Glomerular visceral epithelial cell (primary cell): Measurements from ENCODE around the gene DCXR.

Source experiments
- DNase-seq: peaks from one replicate; pipeline ENCODE4 v3.0.0-alpha.2; 2016; ENCODE audit errors: extremely low spot score

The DCXR gene

DNA sequence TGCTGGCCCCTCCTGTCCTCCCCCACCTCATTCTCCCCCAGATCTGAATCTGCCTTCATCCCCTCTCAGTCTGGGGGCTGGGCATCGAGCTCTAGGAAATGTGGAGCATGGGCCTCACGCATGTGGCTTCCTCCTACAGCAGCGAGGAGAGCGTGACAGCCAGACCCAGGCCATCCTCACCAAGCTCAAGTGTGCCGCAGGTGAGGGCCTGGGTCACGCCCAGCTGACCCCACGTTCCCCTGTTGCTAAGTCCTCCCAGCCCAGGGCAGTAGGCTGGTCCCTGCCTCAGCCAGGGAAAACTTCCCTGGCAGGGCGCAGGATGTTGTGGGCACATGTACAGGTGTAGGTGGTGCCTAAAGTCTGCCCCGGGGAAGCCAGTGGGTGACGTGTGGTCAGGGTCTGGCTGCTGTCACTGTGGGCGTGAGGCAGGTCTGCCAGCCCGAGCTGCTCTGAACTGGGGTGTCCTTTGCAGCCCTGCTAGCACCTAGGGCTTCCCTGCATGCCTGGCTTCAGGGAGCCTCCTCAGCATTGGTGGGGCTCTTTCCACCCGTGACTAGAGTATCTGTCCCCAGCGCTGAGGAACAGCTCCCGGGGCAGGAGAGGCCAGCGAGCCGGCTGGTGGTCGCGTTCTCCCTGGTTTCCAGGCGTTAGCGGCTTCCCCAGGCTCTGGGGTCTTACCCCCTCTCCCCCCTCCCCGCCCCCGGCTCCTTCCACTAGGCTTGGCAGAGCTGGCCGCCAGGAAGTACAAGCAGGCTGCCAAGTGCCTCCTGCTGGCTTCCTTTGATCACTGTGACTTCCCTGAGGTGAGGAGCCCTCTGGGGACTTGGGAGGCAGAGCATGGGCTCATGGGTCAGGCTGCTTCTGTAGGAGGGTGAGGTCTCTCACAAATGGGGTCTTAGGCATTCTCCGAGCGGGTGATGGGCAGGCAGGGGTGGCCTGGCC, 17.8 kb upstream of the DCXR start:
- DNase-seq, result no peak

DNA sequence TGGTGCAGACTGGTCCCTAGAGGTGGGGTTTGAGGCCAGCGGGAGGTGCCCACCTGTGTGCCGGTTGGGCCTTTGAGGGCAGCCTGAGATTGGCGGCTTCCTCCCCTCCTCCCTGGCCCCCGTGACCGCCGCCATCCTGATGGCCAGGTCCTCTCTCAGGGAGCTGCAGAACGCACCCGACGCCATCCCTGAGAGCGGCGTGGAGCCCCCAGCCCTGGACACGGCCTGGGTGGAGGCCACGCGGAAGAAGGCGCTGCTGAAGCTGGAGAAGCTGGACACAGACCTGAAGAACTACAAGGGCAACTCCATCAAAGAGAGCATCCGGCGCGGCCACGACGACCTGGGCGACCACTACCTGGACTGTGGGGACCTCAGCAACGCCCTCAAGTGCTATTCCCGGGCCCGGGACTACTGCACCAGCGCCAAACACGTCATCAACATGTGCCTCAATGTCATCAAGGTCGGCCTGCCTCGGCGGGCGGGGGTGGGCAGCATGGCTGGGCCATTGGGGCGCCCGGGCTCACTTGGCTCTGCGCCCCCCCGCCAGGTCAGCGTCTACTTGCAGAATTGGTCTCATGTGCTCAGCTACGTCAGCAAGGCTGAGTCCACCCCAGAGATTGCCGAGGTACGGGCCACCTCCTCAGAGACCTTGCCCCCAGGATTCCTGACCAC, 17.0 kb upstream of the DCXR start:
- DNase-seq, result no peak

DNA sequence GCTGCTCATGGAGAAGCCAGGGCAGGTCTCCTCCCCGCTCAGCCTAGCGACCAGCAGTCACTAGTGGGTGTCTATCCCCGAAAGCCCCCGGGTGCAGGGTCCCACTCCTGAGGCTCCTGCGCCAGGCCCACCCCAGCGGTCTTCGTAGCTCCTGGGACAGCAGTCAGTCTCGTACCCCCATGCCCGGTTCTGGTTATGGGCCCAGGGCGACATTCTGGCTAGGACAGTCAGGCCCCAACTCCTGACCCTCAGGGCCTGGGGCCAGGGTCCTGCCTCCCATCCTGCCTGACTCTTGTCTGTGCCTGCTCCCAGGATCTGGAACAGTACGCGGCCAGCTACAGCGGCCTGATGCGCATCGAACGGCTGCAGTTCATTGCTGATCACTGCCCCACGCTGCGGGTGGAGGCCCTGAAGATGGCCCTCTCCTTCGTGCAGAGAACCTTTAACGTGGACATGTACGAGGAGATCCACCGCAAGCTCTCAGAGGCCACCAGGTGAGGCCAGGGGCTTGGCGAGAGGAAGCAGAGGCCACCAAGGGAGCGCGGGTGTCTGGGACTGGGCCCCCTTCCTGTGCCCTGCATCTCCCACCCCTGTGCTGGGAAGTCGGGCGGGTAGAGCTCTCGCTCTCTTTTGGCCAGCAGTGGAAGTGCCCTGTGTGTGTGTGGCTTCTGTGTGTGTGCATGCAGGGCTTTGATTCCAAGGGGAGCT, 16.2 kb upstream of the DCXR start:
- no peak for DNase-seq

DNA sequence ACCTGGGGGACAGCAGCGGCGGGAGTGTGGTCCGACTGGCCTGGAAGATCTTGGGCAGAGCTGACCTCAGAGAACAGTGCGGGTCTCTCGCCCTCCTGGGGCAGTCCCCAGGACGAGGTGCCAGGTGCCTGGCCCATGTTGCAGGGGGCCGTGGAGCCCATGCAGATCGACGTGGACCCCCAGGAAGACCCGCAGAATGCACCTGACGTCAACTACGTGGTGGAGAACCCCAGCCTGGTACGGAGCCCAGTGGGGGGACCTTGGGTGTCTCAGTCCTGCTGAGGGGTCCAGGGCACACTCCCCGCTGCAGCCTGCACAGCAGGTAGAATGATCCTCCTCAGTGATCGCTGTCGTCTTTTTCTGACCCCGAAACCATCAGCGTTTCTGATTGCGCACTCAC, 15.6 kb upstream of the DCXR start:
- no peak for DNase-seq

DNA sequence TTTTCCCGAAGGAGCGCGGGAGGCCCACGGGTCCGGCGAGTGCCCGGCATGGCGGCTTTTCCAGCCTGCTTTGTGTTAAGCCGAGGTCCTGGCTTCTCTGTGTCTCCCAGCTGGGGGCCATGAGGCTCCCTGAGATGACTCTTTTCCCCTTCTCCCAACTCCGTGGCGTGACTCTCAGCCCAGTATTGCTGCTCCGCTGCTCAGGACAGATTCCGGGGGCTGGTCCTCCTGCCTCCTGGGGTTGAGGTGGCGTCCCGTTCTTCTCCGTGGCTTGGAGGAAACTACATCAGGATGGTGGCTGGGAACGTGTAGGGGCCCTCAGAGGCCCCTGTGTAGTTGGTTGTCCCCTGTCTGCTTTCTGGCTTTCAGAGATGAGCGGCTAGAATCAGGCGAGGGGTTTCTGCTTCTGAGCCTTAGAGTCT, 15.2 kb upstream of the DCXR start:
- DNase-seq, result no peak

DNA sequence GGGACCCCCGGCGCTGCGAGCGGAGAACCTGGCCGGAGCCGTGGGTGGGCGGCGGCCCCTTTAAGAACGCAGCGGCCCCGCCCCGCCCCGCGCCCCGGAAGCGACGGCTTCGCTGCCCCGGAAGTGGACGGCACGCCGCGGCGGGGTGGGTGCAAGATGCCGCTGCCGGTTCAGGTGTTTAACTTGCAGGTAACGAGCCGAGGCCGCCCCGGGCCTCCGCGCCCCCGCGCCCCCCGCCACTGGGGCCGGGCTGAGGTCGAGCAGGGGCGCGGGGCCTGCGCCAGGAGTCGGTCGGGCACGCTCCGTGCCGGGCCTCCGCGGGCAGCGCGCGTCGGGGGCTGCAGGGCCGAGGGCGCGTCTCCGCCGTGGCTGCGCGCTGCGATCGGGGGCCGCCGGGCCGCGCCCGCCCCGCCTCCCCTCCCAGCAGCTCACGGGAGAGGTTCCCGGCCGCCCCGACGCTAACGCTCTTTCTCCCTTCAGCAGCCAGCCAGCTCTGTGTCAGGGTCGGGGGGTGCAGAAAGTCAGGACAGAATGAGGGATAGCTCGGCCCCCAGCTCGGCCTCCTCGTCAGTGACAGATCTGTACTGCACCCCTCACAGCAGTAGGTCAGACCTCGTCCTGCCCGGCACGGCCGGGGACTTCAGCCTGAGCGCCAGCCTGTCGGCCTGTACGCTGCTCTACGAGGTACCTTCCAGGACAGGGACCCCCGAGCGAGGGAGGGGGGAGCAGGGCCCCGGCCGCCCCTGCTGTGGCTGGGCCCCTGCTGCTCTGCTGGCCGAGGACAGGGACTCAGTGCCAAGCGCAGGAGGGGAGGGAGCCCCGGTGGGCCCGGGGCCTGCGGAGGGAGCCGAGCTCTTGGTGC, 14.5 kb upstream of the DCXR start, which contains the start of the genes GPS1 and RFNG:
GPS1 (plus strand) TSS at position 123 of the 862 bp plus-strand sequence; CDS start at position 157, 34 bp downstream.
RFNG (minus strand) TSS at position 36 of the 862 bp plus-strand sequence. CDS start 45 bp downstream, outside the sequence.
- DNase-seq, result peak; percentile 66

DNA sequence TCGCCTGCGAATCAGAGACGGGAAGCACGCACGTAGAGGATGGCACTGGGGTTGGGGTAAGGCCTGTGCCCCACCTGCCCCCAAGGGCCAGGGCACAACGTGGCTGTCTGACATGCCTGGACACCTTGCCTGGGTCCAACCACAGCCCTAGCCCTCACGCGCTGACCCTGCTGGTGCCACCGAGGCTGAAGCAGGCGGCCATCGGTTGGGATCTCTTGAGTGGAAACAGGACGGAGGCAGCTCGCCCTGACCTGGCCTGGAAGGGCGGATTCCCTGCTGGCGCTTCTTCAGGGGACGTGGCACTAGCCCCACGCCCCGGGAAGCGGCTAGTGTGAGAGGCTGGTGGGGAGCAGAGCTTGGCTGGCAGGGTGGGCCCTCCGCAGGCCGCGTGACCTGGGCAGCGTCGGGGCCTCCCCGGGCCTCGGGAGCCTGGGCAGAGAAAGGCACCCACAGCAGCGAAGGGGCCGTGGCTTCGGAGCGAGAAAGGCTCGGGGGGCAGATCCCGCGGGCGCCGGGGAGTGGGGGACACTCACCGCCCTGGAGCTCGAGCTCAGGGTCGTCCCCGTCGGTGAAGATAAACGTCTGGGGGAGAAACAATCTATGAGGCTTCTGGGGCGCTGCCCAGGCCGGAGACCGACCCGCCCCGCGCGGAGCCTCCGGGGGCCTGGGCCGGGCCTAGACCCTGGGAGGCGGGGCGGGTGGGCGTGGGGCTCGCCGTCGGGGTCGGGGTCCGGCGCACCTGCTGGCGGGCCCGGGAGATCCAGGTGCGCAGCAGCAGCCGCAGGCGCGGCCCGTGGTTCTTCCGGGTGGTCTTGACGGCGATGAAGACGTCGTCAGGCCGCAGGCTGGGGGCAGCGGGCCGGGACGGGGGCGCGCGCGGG, 13.5 kb upstream of the DCXR start:
- DNase-seq, result no peak

DNA sequence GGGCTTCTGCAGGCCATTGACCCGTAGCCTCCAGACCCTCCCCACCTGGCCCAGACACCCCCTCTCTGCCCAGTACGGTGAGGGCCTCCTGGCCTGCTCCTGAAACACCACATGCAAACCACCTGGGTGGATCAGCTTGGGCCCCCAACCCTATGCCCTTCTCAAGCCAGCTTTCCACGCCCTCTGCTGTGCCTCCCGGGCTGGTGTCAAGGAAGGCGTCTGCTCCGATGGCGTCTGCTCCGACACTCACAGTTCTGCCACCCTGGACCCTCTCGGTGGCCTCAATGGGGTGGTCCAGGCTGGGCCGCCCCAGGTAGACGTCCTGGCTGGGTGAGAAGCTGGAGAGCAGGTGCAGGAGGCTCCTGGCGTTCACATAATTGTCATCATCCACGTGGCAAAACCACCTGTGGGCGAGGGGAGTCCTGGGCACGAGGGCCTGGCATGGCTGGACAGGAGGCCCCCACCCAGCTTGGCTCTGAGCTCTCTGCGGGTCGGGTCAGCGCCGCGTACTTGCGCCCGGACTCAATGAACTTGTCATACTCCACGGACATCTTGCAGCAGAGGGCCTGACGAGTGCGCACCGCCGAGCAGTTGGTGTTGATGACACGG, 12.8 kb upstream of the DCXR start:
- DNase-seq, result no peak

DNA sequence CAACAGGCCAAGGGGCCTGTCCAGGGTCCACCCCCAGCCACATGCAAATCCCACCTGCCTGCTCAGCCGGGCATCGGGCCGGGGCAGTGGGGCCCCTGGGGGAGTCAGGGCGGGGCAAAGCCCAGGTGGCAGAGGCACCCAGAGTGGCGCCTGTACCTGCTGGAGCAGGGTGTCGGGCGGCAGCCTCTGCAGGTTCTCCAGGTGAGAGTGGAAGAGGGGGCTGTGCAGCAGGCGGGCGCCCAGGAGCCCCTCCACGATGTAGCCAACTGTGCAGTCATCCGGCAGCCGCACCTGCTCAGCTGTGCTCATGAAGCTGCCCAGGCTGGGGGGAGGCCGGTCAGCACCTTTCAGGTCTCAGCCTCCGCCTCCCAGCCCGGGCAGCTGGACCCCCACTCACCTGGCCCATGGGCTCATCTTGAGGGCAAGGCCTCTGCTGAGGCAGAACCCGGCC, 12.0 kb upstream of the DCXR start:
- DNase-seq, result no peak

DNA sequence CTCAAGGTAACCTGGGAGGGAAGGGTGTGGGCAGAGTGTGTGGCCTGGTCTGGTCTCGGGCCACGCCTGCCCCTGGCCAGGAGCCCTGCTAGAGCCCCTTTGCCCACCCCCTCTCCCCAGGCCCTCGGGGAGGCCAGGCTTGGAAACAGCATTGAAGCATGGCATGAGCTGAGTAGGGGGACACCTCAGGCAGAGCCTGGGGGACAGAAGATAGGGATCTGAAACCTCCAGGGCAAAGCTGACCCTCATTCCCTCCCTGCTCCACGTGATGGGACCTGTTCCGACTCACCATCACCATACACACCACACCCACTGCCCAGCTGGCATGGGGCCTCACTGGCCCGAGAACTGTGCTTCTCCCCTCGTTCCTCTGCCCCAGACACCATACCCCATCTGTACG, 11.6 kb upstream of the DCXR start:
- no peak for DNase-seq

DNA sequence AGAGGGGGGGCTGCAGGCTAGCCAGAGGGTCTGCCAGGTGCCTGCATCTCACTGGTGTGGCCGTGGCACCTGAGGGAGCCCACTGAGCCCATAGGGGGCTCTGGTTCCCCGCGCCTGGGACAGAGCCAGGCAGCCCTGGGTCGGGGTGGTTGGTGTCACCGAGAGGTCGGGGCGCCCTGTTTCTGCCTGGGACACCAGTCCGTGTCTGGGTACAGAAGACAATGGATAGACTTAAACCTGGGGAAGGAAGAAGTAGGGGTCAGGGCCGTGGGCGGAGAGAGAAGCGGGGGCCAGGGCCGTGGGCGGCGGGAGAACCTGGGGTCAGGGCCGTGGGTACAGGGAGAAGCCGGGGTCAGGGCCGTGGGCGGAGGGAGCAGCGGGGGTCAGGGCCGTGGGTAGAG, 11.1 kb upstream of the DCXR start:
- no peak for DNase-seq

DNA sequence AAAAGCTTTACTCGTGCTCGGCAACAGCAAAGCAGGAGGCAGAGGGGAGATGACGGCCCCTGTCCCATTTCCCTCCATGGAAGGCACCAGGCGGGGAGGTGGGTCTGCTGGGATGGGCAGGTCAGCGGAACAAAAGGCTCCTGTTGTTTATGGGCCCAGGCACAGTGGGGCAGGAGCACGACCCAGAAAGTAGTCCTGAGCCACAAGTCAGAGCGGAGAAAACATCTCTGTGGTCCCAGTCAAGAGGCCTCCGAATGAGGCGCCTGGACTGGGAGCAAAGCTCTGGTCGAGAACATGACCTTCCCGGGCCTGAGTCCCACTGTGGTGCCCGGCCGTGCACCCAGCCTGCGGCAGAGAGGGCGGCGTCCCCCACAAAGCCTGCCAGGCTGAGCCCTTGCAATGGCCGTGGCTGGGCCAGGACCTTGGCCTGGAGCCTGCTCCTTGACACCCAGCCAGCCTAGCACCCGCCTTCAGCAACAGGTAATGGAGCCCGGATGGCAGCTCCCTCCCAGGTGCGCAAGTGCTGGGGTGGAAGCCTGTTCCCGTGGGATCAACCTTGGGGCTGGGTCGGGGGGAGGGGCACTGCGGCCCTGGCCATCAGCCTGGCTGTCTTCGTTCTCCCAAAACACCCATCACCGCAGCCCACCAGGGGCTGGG, 10.5 kb upstream of the DCXR start:
- no peak for DNase-seq

DNA sequence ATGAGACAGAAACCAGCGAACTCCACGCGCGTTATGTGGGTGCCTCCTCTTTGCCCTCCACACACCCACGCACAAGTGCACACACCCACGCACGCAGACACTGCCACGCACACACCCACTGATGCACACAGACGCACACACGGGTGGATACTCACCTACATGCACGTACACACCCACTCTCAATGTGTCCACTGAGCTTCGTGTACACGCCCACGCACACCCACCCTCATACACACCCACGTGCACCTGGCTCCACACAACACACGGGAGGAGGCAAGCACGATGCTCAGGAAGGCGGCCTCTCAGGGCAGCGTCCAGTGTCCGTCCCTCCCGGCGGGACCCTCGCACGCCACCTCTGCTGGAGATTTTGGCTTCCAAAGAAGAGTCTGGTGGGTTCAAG, 9.9 kb upstream of the DCXR start:
- no peak for DNase-seq

DNA sequence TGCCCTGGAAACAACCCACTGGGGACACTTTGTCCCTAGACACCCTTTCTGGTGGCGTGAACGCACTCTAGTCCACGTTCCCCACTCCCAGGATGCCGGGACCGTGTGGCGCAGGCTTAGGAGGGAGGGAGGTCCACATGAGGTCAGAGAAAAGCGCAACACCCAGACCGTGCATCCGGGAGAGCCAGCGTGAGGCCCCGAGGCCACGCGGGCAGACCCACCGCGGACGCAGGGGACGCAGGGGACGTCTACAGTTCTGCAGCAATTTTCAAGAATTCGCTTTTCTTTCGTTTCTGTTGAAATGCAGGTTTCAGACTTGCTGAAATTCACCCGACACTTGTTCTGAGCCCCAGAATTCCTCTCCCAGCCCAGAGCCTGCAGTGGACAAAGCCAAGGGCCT, 9.4 kb upstream of the DCXR start:
- DNase-seq, result no peak

DNA sequence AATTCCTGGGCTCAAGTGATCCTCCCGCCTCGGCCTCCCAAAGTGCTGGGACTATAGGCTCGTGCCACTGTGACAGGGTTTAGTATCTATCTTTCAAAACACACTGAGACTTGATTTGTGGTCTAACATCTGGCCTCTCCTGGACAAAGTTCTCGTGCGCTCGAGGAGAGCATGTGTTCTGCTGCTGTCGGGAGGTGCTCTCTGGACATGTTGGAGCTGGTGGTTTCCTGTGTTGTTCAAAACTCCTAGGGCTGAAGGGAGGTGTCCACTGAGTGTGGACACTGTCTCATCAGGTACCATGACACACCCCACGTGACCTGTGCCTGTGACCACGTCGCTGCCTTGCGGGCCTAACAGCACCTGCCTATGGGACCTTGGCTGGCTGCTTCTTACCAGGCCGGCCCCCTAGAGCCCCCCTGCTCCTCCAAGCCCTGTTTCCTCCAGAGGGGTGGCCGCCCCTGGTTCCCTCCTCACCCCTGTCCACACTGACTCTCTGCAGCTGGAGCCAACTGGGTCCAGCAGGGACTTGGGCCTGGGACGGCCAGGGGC, 8.5 kb upstream of the DCXR start:
- DNase-seq, result no peak

DNA sequence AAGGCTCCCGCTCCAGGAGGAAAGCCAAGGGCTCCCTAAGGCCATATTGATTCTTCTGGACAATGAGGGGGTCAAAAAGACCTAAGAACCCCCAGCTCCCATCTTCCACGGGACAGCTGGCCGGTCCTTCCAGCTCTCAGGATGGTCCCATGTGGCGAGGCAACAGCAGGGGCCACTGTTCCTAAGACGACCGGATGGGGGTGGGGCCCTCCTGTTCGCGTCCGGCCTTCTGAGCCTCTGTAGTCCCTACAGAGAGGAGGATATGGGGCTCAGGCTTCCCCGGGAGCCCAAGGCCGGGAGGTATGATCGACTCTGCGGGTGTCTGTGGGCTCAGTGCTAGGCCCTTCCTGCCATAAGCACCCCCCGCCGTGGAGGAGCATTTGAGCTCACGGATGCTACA, 6.0 kb upstream of the DCXR start:
- DNase-seq, result no peak

DNA sequence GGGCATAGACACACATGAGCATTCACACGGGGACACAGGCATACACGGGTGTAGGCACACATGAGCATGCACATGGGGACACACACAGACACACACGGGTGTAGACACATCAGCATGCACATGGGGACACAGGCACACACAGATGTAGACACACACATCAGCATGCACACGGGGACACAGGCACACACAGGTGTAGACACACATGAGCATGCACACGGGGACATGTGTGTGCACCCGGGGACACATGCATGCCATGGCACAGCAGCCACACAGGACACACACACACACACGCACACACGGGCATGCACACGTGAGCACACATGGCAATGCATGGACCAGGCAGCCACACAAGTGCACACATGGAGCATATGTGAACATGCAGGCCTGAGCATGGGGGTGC, 5.2 kb upstream of the DCXR start:
- no peak for DNase-seq

DNA sequence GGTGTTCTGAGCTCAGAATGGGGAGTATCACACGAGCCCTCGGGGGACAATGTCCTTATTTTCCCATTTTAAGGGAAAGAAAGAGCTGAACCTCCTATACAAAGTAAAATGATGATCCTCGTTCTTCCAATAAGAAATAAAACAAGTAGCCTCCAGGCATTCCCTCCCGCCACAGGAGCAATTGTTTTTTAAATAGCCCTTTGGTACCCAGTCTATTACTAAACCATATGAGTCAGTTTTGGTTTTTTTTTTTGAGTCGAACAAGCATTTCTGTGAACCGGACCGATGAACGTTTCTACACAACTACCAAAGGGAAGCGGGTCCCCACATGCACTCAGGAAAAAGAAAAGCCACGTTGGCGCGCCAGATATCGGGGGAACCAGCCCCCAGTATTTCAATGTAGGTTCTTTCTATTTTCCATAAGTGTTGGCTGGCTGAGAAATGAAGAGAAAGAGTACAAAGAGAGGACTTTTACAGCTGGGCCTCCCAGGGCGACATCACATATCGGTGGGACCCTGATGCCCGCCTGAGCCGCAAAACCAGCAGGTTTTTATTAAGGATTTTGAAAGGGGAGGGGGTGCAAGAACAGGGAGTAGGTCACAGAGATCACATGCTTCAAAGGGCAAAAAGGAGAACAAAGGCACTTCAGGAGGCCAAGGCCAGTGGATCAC, 3.8 kb upstream of the DCXR start:
- DNase-seq, result no peak
